ENCODE results near the gene FBXW12. TPM values are rescaled to one million over a fixed set of nuclear protein-coding genes. Genes with fewer than 3 reads are reported as not detected.

Gene FBXW12
- polyA plus RNA-seq, 1 donor from 2014 or later: not detected

- Histone ChIP-seq H3K9ac (ENCODE audit: low read length) (no peak overlapping the region), H3K4me2 (ENCODE audit: low read length) (no peak overlapping the region), H3K79me2 (replicated peaks; ENCODE audit: insufficient read depth, low read length) (no peaks in the 10 kb centered on the region), H3K27ac (ENCODE audit: low read length) (no peak overlapping the region), H2AFZ (ENCODE audit: low read depth, low read length) (no peak overlapping the region), H3F3A (ENCODE audit: insufficient read depth, low read length, poor library complexity, severe bottlenecking) (no peaks in the 10 kb centered on the region), H3K9me2 (ENCODE audit: insufficient read depth, low read length) (no peaks in the 10 kb centered on the region), H3K27me3 (ENCODE audit: insufficient read depth, low read depth, low read length) (no peaks in the 10 kb centered on the region), H3K36me3 (ENCODE audit: insufficient read depth, low read length) (no peaks in the 10 kb centered on the region), H3K9me3 (ENCODE audit: low read length) (no peaks in the 10 kb centered on the region), H4K20me1 (ENCODE audit: insufficient read depth) (no peaks in the 10 kb centered on the region), H3K4me3 (ENCODE audit: low read length) (no peak overlapping the region)
- TF ChIP-seq RAD21 (conservative IDR thresholded peaks at IDR 0.05) (no peak), REST (IDR thresholded peaks at IDR 0.05; ENCODE audit: borderline replicate concordance) (no peak), EP300 (conservative IDR thresholded peaks at IDR 0.05; ENCODE audit: poor library complexity, severe bottlenecking) (no peak), CTCF (IDR thresholded peaks at IDR 0.05; ENCODE audit: poor library complexity, severe bottlenecking) (no peak), POLR2AphosphoS5 (IDR thresholded peaks at IDR 0.05) (no peak), MXI1 (conservative IDR thresholded peaks at IDR 0.05; ENCODE audit: poor library complexity, severe bottlenecking) (no peak), EZH2 (IDR thresholded peaks at IDR 0.05; ENCODE audit: borderline replicate concordance, insufficient read depth, low read length, poor library complexity, severe bottlenecking) (no peak)
Measured at GRCh38 chr3:48364840-48365239, 7.2 kb upstream of the FBXW12 start.

GRCh38 chr3:48367201-48367600 lies 4.8 kb upstream of the FBXW12 start:
- no peak overlapping the region for H3K4me2 ChIP-seq (ENCODE audit: low read length)
- H3K27me3 ChIP-seq (ENCODE audit: insufficient read depth, low read depth, low read length): no peaks in the 10 kb centered on the region
- no peaks in the 10 kb centered on the region for H3F3A ChIP-seq (ENCODE audit: insufficient read depth, low read length, poor library complexity, severe bottlenecking)
- no peaks in the 10 kb centered on the region for H3K9me2 ChIP-seq (ENCODE audit: insufficient read depth, low read length)
- H3K9ac ChIP-seq (ENCODE audit: low read length): no peak overlapping the region
- no peak overlapping the region for H3K4me3 ChIP-seq (ENCODE audit: low read length)
- H2AFZ ChIP-seq (ENCODE audit: low read depth, low read length): no peak overlapping the region
- H3K27ac ChIP-seq (ENCODE audit: low read length): no peak overlapping the region
- no peaks in the 10 kb centered on the region for H3K9me3 ChIP-seq (ENCODE audit: low read length)
- no peaks in the 10 kb centered on the region for H3K36me3 ChIP-seq (ENCODE audit: insufficient read depth, low read length)
- no peaks in the 10 kb centered on the region for H4K20me1 ChIP-seq (ENCODE audit: insufficient read depth)
- no peak for TF ChIP-seq EZH2 (IDR thresholded peaks at IDR 0.05; ENCODE audit: borderline replicate concordance, insufficient read depth, low read length, poor library complexity, severe bottlenecking)
- TF ChIP-seq SMC3 (conservative IDR thresholded peaks at IDR 0.05; ENCODE audit: poor library complexity): no peak
- no peaks in the 10 kb centered on the region for H3K79me2 ChIP-seq (replicated peaks; ENCODE audit: insufficient read depth, low read length)
